Measurements from ENCODE around the gene ARHGAP20.

The ARHGAP20 gene

DNA sequence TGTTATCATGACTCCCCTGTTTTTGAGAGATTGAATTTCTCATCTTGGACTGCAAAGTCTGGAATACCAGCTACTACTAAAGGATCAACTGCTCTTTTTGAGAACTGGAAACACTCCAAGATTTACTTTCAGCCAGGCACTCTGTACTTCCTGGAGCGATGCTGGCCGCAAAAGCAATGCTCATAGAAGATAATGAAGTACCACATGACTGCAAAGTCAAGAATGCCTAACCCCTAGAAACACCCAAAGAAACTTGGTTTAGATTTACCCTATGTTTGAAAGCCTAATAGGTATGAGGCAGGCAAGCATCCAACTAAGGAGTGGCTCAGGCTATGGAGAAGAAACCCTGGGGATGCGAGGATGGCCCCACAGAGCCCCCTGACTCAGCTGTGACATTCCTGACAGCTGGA is 47.7 kb upstream of the ARHGAP20 start (continued):
- no peak for TF ChIP-seq ZNF677 (tag by site-specific recombination; IDR thresholded peaks at IDR 0.05)
- TF ChIP-seq PRDM1 (tag by site-specific recombination; IDR thresholded peaks at IDR 0.05): no peak
- no peak for TF ChIP-seq EGR2 (tag by site-specific recombination; IDR thresholded peaks at IDR 0.05; ENCODE audit: low read depth)
- TF ChIP-seq ZNF354C (tag by site-specific recombination; IDR thresholded peaks at IDR 0.05; ENCODE audit: borderline replicate concordance, low read depth): no peak
- no peak for TF ChIP-seq ZNF24 (tag by site-specific recombination; IDR thresholded peaks at IDR 0.05)
- TF ChIP-seq KLF16 (tag by site-specific recombination; IDR thresholded peaks at IDR 0.05): no peak
- TF ChIP-seq, protein P1, sequence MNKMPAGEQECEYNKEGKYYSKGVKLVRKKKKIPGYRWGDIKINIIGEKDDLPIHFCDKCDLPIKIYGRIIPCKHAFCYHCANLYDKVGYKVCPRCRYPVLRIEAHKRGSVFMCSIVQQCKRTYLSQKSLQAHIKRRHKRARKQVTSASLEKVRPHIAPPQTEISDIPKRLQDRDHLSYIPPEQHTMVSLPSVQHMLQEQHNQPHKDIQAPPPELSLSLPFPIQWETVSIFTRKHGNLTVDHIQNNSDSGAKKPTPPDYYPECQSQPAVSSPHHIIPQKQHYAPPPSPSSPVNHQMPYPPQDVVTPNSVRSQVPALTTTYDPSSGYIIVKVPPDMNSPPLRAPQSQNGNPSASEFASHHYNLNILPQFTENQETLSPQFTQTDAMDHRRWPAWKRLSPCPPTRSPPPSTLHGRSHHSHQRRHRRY (tag by site-specific recombination; IDR thresholded peaks at IDR 0.05): no peak
- TF ChIP-seq, protein P2, sequence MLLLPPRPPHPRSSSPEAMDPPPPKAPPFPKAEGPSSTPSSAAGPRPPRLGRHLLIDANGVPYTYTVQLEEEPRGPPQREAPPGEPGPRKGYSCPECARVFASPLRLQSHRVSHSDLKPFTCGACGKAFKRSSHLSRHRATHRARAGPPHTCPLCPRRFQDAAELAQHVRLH (tag by site-specific recombination; IDR thresholded peaks at IDR 0.05): no peak
- TF ChIP-seq FEZF1 (tag by site-specific recombination; IDR thresholded peaks at IDR 0.05): peak; percentile 99
- TF ChIP-seq ZNF292 (tag by site-specific recombination; IDR thresholded peaks at IDR 0.05; ENCODE audit: borderline replicate concordance, low read depth): no peak
- TF ChIP-seq, protein P3, sequence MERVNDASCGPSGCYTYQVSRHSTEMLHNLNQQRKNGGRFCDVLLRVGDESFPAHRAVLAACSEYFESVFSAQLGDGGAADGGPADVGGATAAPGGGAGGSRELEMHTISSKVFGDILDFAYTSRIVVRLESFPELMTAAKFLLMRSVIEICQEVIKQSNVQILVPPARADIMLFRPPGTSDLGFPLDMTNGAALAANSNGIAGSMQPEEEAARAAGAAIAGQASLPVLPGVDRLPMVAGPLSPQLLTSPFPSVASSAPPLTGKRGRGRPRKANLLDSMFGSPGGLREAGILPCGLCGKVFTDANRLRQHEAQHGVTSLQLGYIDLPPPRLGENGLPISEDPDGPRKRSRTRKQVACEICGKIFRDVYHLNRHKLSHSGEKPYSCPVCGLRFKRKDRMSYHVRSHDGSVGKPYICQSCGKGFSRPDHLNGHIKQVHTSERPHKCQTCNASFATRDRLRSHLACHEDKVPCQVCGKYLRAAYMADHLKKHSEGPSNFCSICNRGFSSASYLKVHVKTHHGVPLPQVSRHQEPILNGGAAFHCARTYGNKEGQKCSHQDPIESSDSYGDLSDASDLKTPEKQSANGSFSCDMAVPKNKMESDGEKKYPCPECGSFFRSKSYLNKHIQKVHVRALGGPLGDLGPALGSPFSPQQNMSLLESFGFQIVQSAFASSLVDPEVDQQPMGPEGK (tag by site-specific recombination; IDR thresholded peaks at IDR 0.05): no peak
- TF ChIP-seq, protein P4, sequence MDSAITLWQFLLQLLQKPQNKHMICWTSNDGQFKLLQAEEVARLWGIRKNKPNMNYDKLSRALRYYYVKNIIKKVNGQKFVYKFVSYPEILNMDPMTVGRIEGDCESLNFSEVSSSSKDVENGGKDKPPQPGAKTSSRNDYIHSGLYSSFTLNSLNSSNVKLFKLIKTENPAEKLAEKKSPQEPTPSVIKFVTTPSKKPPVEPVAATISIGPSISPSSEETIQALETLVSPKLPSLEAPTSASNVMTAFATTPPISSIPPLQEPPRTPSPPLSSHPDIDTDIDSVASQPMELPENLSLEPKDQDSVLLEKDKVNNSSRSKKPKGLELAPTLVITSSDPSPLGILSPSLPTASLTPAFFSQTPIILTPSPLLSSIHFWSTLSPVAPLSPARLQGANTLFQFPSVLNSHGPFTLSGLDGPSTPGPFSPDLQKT (IDR thresholded peaks at IDR 0.05; ENCODE audit: borderline replicate concordance, low read depth, low read length): no peak
- TF ChIP-seq, protein P5, sequence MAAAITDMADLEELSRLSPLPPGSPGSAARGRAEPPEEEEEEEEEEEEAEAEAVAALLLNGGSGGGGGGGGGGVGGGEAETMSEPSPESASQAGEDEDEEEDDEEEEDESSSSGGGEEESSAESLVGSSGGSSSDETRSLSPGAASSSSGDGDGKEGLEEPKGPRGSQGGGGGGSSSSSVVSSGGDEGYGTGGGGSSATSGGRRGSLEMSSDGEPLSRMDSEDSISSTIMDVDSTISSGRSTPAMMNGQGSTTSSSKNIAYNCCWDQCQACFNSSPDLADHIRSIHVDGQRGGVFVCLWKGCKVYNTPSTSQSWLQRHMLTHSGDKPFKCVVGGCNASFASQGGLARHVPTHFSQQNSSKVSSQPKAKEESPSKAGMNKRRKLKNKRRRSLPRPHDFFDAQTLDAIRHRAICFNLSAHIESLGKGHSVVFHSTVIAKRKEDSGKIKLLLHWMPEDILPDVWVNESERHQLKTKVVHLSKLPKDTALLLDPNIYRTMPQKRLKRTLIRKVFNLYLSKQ (tag by site-specific recombination; IDR thresholded peaks at IDR 0.05; ENCODE audit: borderline replicate concordance): no peak
- TF ChIP-seq, protein P6, sequence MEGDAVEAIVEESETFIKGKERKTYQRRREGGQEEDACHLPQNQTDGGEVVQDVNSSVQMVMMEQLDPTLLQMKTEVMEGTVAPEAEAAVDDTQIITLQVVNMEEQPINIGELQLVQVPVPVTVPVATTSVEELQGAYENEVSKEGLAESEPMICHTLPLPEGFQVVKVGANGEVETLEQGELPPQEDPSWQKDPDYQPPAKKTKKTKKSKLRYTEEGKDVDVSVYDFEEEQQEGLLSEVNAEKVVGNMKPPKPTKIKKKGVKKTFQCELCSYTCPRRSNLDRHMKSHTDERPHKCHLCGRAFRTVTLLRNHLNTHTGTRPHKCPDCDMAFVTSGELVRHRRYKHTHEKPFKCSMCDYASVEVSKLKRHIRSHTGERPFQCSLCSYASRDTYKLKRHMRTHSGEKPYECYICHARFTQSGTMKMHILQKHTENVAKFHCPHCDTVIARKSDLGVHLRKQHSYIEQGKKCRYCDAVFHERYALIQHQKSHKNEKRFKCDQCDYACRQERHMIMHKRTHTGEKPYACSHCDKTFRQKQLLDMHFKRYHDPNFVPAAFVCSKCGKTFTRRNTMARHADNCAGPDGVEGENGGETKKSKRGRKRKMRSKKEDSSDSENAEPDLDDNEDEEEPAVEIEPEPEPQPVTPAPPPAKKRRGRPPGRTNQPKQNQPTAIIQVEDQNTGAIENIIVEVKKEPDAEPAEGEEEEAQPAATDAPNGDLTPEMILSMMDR (tag by site-specific recombination; IDR thresholded peaks at IDR 0.05): no peak
- TF ChIP-seq IKZF3 (tag by site-specific recombination; IDR thresholded peaks at IDR 0.05): no peak
- no peak for TF ChIP-seq ZNF426 (tag by site-specific recombination; IDR thresholded peaks at IDR 0.05)
- TF ChIP-seq, protein P7, sequence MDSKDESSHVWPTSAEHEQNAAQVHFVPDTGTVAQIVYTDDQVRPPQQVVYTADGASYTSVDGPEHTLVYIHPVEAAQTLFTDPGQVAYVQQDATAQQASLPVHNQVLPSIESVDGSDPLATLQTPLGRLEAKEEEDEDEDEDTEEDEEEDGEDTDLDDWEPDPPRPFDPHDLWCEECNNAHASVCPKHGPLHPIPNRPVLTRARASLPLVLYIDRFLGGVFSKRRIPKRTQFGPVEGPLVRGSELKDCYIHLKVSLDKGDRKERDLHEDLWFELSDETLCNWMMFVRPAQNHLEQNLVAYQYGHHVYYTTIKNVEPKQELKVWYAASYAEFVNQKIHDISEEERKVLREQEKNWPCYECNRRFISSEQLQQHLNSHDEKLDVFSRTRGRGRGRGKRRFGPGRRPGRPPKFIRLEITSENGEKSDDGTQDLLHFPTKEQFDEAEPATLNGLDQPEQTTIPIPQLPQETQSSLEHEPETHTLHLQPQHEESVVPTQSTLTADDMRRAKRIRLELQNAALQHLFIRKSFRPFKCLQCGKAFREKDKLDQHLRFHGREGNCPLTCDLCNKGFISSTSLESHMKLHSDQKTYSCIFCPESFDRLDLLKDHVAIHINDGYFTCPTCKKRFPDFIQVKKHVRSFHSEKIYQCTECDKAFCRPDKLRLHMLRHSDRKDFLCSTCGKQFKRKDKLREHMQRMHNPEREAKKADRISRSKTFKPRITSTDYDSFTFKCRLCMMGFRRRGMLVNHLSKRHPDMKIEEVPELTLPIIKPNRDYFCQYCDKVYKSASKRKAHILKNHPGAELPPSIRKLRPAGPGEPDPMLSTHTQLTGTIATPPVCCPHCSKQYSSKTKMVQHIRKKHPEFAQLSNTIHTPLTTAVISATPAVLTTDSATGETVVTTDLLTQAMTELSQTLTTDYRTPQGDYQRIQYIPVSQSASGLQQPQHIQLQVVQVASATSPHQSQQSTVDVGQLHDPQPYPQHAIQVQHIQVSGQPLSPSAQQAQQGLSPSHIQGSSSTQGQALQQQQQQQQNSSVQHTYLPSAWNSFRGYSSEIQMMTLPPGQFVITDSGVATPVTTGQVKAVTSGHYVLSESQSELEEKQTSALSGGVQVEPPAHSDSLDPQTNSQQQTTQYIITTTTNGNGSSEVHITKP (tag by site-specific recombination; IDR thresholded peaks at IDR 0.05): peak; percentile 43; the same call in 1 of the 2 replicates
- TF ChIP-seq ZFP3 (tag by site-specific recombination; IDR thresholded peaks at IDR 0.05; ENCODE audit: low read depth): no peak
- no peak for TF ChIP-seq MZF1 (tag by site-specific recombination; IDR thresholded peaks at IDR 0.05; ENCODE audit: borderline replicate concordance)
- peak; percentile 33; the same call in 1 of the 2 replicates for TF ChIP-seq ZBTB17 (tag by site-specific recombination; IDR thresholded peaks at IDR 0.05)
- TF ChIP-seq YY2 (tag by site-specific recombination; IDR thresholded peaks at IDR 0.05): no peak
- TF ChIP-seq ZNF843 (tag by site-specific recombination; IDR thresholded peaks at IDR 0.05): peak; percentile 64; the same call in 1 of the 2 replicates
- no peak for TF ChIP-seq ZNF658 (tag by site-specific recombination; IDR thresholded peaks at IDR 0.05)
- no peak for TF ChIP-seq ZNF561 (tag by site-specific recombination; IDR thresholded peaks at IDR 0.05; ENCODE audit: borderline replicate concordance)
- no peak for TF ChIP-seq ZXDB (tag by site-specific recombination; IDR thresholded peaks at IDR 0.05)
- TF ChIP-seq ZNF335 (tag by site-specific recombination; conservative IDR thresholded peaks at IDR 0.05): peak; percentile 27; the same call in 1 of the 2 replicates
- TF ChIP-seq ZNF132 (tag by site-specific recombination; IDR thresholded peaks at IDR 0.05; ENCODE audit: borderline replicate concordance): no peak
